Caco-2 (cell line): ENCODE results near the gene GJD3. TPM values are rescaled to one million over a fixed set of nuclear protein-coding genes. Genes with fewer than 3 reads are reported as not detected.
"Not testable (repeated sequence)": the region's sequence is repeated elsewhere in the genome, so short reads cannot be mapped to it uniquely, and the experiment has no call there.

Source experiments
- BruUV-seq: library from RNA; stranded (reverse); fragments of 400-500 nt; replicated peaks from 2 replicates; lab custom pipeline; 2021; lab: Mats Ljungman, UMichigan
- CTCF ChIA-PET: fragments of 300-600 bp; sonication (Branson Sonifier 250); formaldehyde crosslinking; loops from one replicate; lab custom pipeline; 2022; ENCODE audit warnings: antibody characterized with exemption; lab: Charles Lee
- POLR2A ChIA-PET: fragments of 300-600 bp; sonication (Branson Sonifier 250); formaldehyde crosslinking; loops from one replicate; lab custom pipeline; 2022; ENCODE audit warnings: antibody characterized with exemption; lab: Charles Lee
- DNase-seq, 2 experiments: peaks; one replicate each; pipeline versions ENCODE4 v3.0.0 to v3.0.0-alpha.2; 2020 to 2022
- H3K27me3 ChIP-seq: replicated peaks from 2 replicates; pipeline ENCODE4 v1.6.0; 2011; ENCODE audit warnings: low read length; ENCODE audit not compliant: control insufficient read depth, insufficient read depth
- H3K36me3 ChIP-seq: 2 replicates; pipeline ENCODE4 v1.5.1; 2011; ENCODE audit warnings: low read length; ENCODE audit not compliant: control insufficient read depth, insufficient read depth
- H3K4me1 ChIP-seq: fragments of 250-450 bp; sonication (Bioruptor Pico); 2 replicates; pipeline ENCODE4 v1.5.1; 2020; ENCODE audit warnings: mild to moderate bottlenecking
- H3K4me3 ChIP-seq: 2 replicates; pipeline ENCODE4 v1.5.1; 2011; ENCODE audit warnings: low read depth, mild to moderate bottlenecking, control low read depth, low read length
- H3K9me3 ChIP-seq: fragments of 250-450 bp; sonication (Bioruptor Pico); 2 replicates; pipeline ENCODE4 v1.5.1; 2020; ENCODE audit warnings: mild to moderate bottlenecking, moderate library complexity
- H3K27ac Mint-ChIP-seq: one replicate; pipeline ENCODE4 v1.8.0; 2022; ENCODE audit warnings: mixed read lengths; ENCODE audit not compliant: unreplicated experiment
- H3K27me3 Mint-ChIP-seq: one replicate; pipeline ENCODE4 v1.8.0; 2022; ENCODE audit warnings: mixed read lengths; ENCODE audit not compliant: insufficient read depth, unreplicated experiment
- H3K36me3 Mint-ChIP-seq: one replicate; pipeline ENCODE4 v1.8.0; 2022; ENCODE audit warnings: mild to moderate bottlenecking, mixed read lengths; ENCODE audit not compliant: insufficient read depth, unreplicated experiment
- H3K4me1 Mint-ChIP-seq: one replicate; pipeline ENCODE4 v1.8.0; 2022; ENCODE audit warnings: low read depth, mixed read lengths; ENCODE audit not compliant: unreplicated experiment
- H3K4me3 Mint-ChIP-seq: one replicate; pipeline ENCODE4 v1.8.0; 2022; ENCODE audit warnings: mild to moderate bottlenecking, moderate library complexity, mixed read lengths; ENCODE audit not compliant: unreplicated experiment
- H3K9me3 Mint-ChIP-seq: one replicate; pipeline ENCODE4 v1.8.0; 2022; ENCODE audit warnings: mixed read lengths; ENCODE audit not compliant: unreplicated experiment
- intact Hi-C: fragments of 100-400 bp; cut with micrococcal nuclease; formaldehyde crosslinking; loops from one replicate; pipeline ENCODE4 v1.10.0; 2022; ENCODE audit not compliant: unreplicated experiment
- total RNA-seq: library from RNA; stranded (reverse); gene quantifications from 2 replicates; pipeline ENCODE4 v1.2.3, GENCODE V29; 2022
- TF ChIP-seq, protein P1 (sequence below), 2 experiments: fragments of 200-600 bp in 1 of 2; IDR thresholded peaks; 1 replicate in 1 of 2; 2 replicates in 1 of 2; pipeline versions ENCODE4 v1.5.1 to v1.8.0; 2011 to 2022; ENCODE audit warnings: antibody characterized with exemption in 1 of 2, control low read depth in 1 of 2, inconsistent platforms in 1 of 2, low read depth in 1 of 2, low read length in 1 of 2, mild to moderate bottlenecking in 1 of 2, moderate library complexity in 1 of 2; ENCODE audit not compliant: insufficient read depth in 1 of 2, severe bottlenecking in 1 of 2, unreplicated experiment in 1 of 2

The GJD3 gene
- total RNA-seq, 1 experiment from 2014 or later: not detected

DNA sequence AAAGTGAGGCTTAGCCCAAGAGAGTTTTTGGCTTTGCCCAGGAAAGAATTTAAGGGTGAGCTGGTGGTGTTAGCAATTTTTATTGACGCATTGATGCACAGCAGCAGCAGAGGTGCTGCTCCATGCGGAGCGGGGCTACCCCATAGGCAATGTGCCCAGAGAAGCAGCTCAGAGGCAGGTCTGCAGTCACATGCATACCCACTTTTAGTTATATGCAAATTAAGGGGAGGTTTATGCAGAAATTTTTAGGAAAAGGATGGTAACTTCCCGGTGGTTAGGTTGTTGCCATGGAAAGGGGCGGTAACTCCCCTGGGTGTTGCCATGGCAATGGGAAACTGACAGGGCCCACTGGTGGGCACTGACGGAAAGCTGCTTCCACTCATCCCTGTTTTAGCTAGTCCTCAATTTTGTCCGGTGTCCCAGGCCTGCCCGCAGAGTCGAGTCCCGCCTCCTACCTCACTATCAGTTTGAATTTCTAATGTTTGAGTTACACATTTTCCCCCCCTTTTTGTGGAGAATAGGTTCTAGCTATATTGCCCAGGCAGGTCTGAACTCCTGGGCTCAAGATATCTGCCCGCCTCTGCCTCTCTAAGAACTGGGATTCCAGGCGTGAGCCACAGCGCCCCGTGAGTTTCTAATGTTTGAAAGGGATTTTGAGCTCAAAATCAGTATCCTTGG is 10.4 kb upstream of the GJD3 start:
- BruUV-seq: no TSS peak
- H3K36me3 Mint-ChIP-seq: no peaks in the 10 kb centered on the region
- Histone ChIP-seq H3K4me1 (no peaks in the 10 kb centered on the region), H3K27me3 (no peaks in the 10 kb centered on the region), H3K9me3 (peaks cover 4% of the 10 kb centered on the region; the same call in 1 of the 2 replicates), H3K4me3 (no peak overlapping the region), H3K36me3 (no peaks in the 10 kb centered on the region)
- H3K9me3 Mint-ChIP-seq: peaks cover 23% of the 10 kb centered on the region
- intact Hi-C loops: no loop called here
- ChIA-PET POLR2A (no interaction called here), CTCF (no interaction called here)
- H3K27ac Mint-ChIP-seq: no peak overlapping the region
- no peak for DNase-seq
- H3K27me3 Mint-ChIP-seq: no peaks in the 10 kb centered on the region
- H3K4me3 Mint-ChIP-seq: no peak overlapping the region
- no peaks in the 10 kb centered on the region for H3K4me1 Mint-ChIP-seq
- TF ChIP-seq, protein P1, sequence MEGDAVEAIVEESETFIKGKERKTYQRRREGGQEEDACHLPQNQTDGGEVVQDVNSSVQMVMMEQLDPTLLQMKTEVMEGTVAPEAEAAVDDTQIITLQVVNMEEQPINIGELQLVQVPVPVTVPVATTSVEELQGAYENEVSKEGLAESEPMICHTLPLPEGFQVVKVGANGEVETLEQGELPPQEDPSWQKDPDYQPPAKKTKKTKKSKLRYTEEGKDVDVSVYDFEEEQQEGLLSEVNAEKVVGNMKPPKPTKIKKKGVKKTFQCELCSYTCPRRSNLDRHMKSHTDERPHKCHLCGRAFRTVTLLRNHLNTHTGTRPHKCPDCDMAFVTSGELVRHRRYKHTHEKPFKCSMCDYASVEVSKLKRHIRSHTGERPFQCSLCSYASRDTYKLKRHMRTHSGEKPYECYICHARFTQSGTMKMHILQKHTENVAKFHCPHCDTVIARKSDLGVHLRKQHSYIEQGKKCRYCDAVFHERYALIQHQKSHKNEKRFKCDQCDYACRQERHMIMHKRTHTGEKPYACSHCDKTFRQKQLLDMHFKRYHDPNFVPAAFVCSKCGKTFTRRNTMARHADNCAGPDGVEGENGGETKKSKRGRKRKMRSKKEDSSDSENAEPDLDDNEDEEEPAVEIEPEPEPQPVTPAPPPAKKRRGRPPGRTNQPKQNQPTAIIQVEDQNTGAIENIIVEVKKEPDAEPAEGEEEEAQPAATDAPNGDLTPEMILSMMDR (IDR thresholded peaks at IDR 0.05; ENCODE audit: insufficient read depth in 1 of 2, low read depth in 1 of 2, low read length in 1 of 2, severe bottlenecking in 1 of 2, unreplicated experiment in 1 of 2): no peak

DNA sequence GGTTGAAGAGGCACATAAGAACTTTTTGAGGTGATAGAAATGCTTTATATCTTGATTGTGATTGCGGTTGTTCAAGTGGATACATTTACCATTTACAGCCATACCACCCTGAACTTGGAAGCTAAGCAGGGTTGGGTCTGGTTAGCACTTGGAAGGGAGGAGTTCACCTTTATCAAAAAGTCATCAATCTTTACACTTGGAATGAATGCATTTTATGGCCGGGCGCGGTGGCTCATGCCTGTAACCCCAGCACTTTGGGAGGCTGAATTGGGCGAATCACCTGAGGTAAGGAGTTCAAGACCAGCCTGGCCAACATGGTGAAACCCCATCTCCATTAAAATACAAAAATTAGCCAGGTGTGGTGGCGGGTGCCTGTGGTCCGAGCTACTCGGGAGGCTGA is 9.5 kb upstream of the GJD3 start:
- POLR2A ChIA-PET: no interaction called here
- Mint-ChIP-seq H3K27me3 (no peaks in the 10 kb centered on the region), H3K4me1 (no peaks in the 10 kb centered on the region), H3K36me3 (no peaks in the 10 kb centered on the region), H3K27ac (no peak overlapping the region), H3K4me3 (no peak overlapping the region), H3K9me3 (peaks cover 23% of the 10 kb centered on the region)
- intact Hi-C loops: no loop called here
- DNase-seq: no peak
- Histone ChIP-seq H3K9me3 (peaks cover 4% of the 10 kb centered on the region; the same call in 1 of the 2 replicates), H3K27me3 (no peaks in the 10 kb centered on the region), H3K4me3 (no peak overlapping the region), H3K36me3 (no peaks in the 10 kb centered on the region), H3K4me1 (no peaks in the 10 kb centered on the region)
- TF ChIP-seq, protein P1 (IDR thresholded peaks at IDR 0.05; ENCODE audit: insufficient read depth in 1 of 2, low read depth in 1 of 2, low read length in 1 of 2, severe bottlenecking in 1 of 2, unreplicated experiment in 1 of 2): no peak
- CTCF ChIA-PET: no interaction called here
- no TSS peak for BruUV-seq

DNA sequence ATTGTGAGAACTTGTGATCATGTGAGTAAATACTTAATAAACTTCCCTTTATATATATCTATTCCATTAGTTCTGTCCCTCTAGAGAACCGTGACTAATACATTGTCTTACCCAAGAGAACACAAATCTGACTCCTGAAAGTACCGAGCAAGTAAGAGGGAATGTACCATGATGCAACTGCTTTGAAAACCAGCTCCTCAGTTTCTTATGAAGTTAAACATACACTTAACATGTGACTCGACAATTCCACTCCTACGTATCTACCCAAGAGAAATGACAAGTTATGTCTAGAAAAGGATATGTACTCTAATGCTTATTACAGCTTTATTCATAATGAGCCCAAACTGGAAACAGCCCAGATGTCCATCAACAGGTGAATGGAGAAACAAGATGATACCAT is 8.8 kb upstream of the GJD3 start:
- Histone ChIP-seq H3K27me3 (no peaks in the 10 kb centered on the region), H3K9me3 (peaks cover 4% of the 10 kb centered on the region; the same call in 1 of the 2 replicates), H3K36me3 (no peaks in the 10 kb centered on the region), H3K4me1 (no peaks in the 10 kb centered on the region), H3K4me3 (no peak overlapping the region)
- Mint-ChIP-seq H3K27ac (no peak overlapping the region), H3K4me3 (no peak overlapping the region), H3K4me1 (no peaks in the 10 kb centered on the region), H3K36me3 (no peaks in the 10 kb centered on the region), H3K9me3 (peaks cover 23% of the 10 kb centered on the region), H3K27me3 (no peaks in the 10 kb centered on the region)
- TF ChIP-seq, protein P1 (IDR thresholded peaks at IDR 0.05; ENCODE audit: insufficient read depth in 1 of 2, low read depth in 1 of 2, low read length in 1 of 2, severe bottlenecking in 1 of 2, unreplicated experiment in 1 of 2): no peak
- no TSS peak for BruUV-seq
- POLR2A ChIA-PET: no interaction called here
- CTCF ChIA-PET: no interaction called here
- intact Hi-C loops: no loop called here
- no peak for DNase-seq

DNA sequence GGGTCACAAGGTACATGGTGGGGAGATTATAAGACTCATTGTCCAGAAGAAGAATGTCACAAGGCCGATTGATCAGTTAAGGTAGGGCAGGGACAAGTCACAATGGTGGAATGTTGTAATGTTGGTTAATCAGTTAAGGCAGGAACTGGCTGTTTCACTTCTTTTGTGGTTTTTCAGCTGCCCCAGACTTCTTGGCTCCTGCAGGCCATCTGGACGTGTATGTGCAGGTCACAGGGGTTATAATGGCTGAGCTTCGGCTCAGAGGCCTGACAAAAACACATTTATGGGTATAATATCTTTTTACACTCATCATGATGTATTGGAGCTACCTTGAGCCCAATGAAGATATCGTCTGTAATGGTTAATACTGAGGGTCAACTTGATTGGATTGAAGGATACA is 8.1 kb upstream of the GJD3 start:
- H3K9me3 Mint-ChIP-seq: peaks cover 23% of the 10 kb centered on the region
- H3K4me1 Mint-ChIP-seq, POLR2A ChIA-PET, H3K4me1 ChIP-seq, H3K27ac Mint-ChIP-seq, H3K9me3 ChIP-seq, BruUV-seq, intact Hi-C loops, H3K27me3 Mint-ChIP-seq, H3K36me3 Mint-ChIP-seq, CTCF ChIA-PET, H3K36me3 ChIP-seq, H3K27me3 ChIP-seq, DNase-seq, H3K4me3 ChIP-seq, H3K4me3 Mint-ChIP-seq: not testable (repeated sequence)
